ENCODE measurements around the gene ENGASE.

GRCh38 chr17:79053251-79053925, 21.2 kb upstream of the ENGASE start:
- TF ChIP-seq POLR2AphosphoS5 (IDR thresholded peaks at IDR 0.05; ENCODE audit: low read depth) (no peak), EZH2 (IDR thresholded peaks at IDR 0.05; ENCODE audit: low read depth, unreplicated experiment) (no peak), CTCF (conservative IDR thresholded peaks at IDR 0.05; ENCODE audit: low read depth in 2 of 2) (no peak), CREB1 (CRISPR knock-in tag; IDR thresholded peaks at IDR 0.05; ENCODE audit: low read depth) (no peak), EZH2phosphoT487 (IDR thresholded peaks at IDR 0.05; ENCODE audit: unreplicated experiment) (no peak), JUNB (IDR thresholded peaks at IDR 0.05; ENCODE audit: unreplicated experiment) (no peak), REST (IDR thresholded peaks at IDR 0.05; ENCODE audit: unreplicated experiment) (no peak), STAT1 (IDR thresholded peaks at IDR 0.05; ENCODE audit: unreplicated experiment) (no peak), NANOG (IDR thresholded peaks at IDR 0.05; ENCODE audit: borderline replicate concordance) (no peak), ETS1 (IDR thresholded peaks at IDR 0.05) (no peak)

Measured in GM23338 (cell line).